Ascending aorta (tissue), 2 donors: ENCODE data around the gene SPINT2. TPM values are rescaled to one million over a fixed set of nuclear protein-coding genes. Genes with fewer than 3 reads are reported as not detected.

Experiments
- DNase-seq, 2 donors: peaks; one replicate each; pipeline ENCODE4 v3.0.0-alpha.2; 2019; ENCODE audit warnings: low spot score in 2 of 2
- H3K27ac ChIP-seq, 2 donors: fragments of 200-600 bp; sonication (generic); one replicate each; pipeline ENCODE4 v1.5.1; 2016 to 2017; ENCODE audit warnings: mild to moderate bottlenecking in 1 of 2
- H3K27me3 ChIP-seq: fragments of 200-600 bp; sonication (generic); one replicate; pipeline ENCODE4 v1.5.1; 2017
- H3K36me3 ChIP-seq, 2 donors: fragments of 200-600 bp; sonication (generic); one replicate each; pipeline ENCODE4 v1.5.1; 2016
- H3K4me1 ChIP-seq, 2 donors: fragments of 200-600 bp; sonication (generic); one replicate each; pipeline ENCODE4 v1.5.1; 2016 to 2017; ENCODE audit warnings: mild to moderate bottlenecking in 1 of 2
- H3K4me3 ChIP-seq, 2 donors: fragments of 200-600 bp; sonication (generic); one replicate each; pipeline ENCODE4 v1.5.1; 2016 to 2017; ENCODE audit warnings: mild to moderate bottlenecking in 1 of 2
- H3K9me3 ChIP-seq, 2 donors: fragments of 200-600 bp; sonication (generic); one replicate each; pipeline ENCODE4 v1.5.1; 2016
- intact Hi-C: fragments of 100-400 bp; cut with DNase I; formaldehyde crosslinking; loops from one replicate; pipeline ENCODE4 v1.15.1; 2023
- total RNA-seq: library from RNA; depleted of rRNA; stranded (reverse); fragments of >200 nt; gene quantifications from one replicate; pipeline ENCODE4 v1.1.0, GENCODE V29; 2016
- TF ChIP-seq, protein P1 (sequence below), 3 experiments: fragments of 200-600 bp in 2 of 3; fragments of 450-650 bp in 1 of 3; sonication (generic) in 2 of 3; IDR thresholded peaks; one replicate each; pipeline ENCODE4 v1.5.1; 2016 to 2019; ENCODE audit warnings: antibody characterized with exemption in 3 of 3, mild to moderate bottlenecking in 1 of 3, moderate library complexity in 1 of 3

The SPINT2 gene
- total RNA-seq, 1 donor from 2014 or later = 193 TPM

DNA sequence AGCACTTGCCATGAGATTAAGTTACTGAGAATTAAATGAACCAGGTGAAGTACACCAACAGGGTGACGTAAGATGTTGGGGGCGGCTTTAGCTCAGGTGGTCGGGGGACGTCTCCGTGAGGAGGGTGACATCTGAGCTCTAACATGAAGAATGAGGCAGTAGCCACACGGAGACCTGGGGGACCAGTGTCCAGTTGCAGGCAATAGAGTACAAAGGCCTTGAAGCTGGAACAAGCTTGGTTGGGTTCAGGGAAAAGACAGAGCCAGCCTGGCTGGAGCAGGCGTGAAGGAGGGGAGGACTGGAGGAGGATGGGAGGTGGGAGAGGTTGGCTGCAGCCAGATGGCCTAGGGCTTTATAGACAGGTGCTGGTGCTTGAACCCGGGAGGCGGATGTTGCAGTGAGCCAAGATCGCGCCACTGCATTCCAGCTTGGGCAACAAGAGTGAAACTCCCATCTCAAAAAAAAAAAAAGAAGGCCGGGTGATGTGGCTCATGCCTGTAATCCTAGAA is 1.6 kb downstream of the SPINT2 start:
- no peak for DNase-seq
- Histone ChIP-seq H3K27me3 (no peaks in the 10 kb centered on the region), H3K27ac (peak overlapping the region; percentile 98), H3K4me1 (peaks cover 7 to 51% of the 10 kb centered on the region in 2 donors), H3K9me3 (no peaks in the 10 kb centered on the region), H3K36me3 (no peaks in the 10 kb centered on the region), H3K4me3 (peak overlapping the region; percentile 65 to 76)
- intact Hi-C loops = loop anchor here (2.0 kb wide), 1 partner anchor 51 kb away; no protein-coding TSS in a partner anchor
- TF ChIP-seq, protein P1, sequence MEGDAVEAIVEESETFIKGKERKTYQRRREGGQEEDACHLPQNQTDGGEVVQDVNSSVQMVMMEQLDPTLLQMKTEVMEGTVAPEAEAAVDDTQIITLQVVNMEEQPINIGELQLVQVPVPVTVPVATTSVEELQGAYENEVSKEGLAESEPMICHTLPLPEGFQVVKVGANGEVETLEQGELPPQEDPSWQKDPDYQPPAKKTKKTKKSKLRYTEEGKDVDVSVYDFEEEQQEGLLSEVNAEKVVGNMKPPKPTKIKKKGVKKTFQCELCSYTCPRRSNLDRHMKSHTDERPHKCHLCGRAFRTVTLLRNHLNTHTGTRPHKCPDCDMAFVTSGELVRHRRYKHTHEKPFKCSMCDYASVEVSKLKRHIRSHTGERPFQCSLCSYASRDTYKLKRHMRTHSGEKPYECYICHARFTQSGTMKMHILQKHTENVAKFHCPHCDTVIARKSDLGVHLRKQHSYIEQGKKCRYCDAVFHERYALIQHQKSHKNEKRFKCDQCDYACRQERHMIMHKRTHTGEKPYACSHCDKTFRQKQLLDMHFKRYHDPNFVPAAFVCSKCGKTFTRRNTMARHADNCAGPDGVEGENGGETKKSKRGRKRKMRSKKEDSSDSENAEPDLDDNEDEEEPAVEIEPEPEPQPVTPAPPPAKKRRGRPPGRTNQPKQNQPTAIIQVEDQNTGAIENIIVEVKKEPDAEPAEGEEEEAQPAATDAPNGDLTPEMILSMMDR (IDR thresholded peaks at IDR 0.05) = no peak

- H3K4me1 ChIP-seq = peaks cover 7 to 57% of the 10 kb centered on the region in 2 donors
- intact Hi-C loops = no loop called here
- H3K9me3 ChIP-seq = no peaks in the 10 kb centered on the region
- DNase-seq = no peak
- no peaks in the 10 kb centered on the region for H3K27me3 ChIP-seq
- TF ChIP-seq, protein P1 (IDR thresholded peaks at IDR 0.05) = no peak
- H3K36me3 ChIP-seq = no peaks in the 10 kb centered on the region
- H3K27ac ChIP-seq = peak overlapping the region; percentile 98
- peak overlapping the region; percentile 65 to 76 for H3K4me3 ChIP-seq
These were observed 2.7 kb downstream of the SPINT2 start for GRCh38 chr19:38266981-38267597.

- Histone ChIP-seq H3K27me3 (no peaks in the 10 kb centered on the region), H3K4me3 (peak overlapping the region; percentile 65 to 76), H3K27ac (peak overlapping the region; percentile 98), H3K9me3 (no peaks in the 10 kb centered on the region), H3K36me3 (no peaks in the 10 kb centered on the region), H3K4me1 (peaks cover 7 to 54% of the 10 kb centered on the region in 2 donors)
- no peak for DNase-seq
- TF ChIP-seq, protein P1 (IDR thresholded peaks at IDR 0.05) = no peak
- intact Hi-C loops = no loop called here
These were observed 3.5 kb downstream of the SPINT2 start for GRCh38 chr19:38267761-38268483.

- intact Hi-C loops = no loop called here
- Histone ChIP-seq H3K4me3 (peak overlapping the region; percentile 34 to 76), H3K4me1 (peaks cover 7 to 51% of the 10 kb centered on the region in 2 donors), H3K27ac (peak overlapping the region; percentile 98), H3K9me3 (no peaks in the 10 kb centered on the region), H3K36me3 (no peaks in the 10 kb centered on the region), H3K27me3 (no peaks in the 10 kb centered on the region)
- TF ChIP-seq, protein P1 (IDR thresholded peaks at IDR 0.05) = no peak
- no peak for DNase-seq
These were observed 4.2 kb downstream of the SPINT2 start for GRCh38 chr19:38268539-38268938.

DNA sequence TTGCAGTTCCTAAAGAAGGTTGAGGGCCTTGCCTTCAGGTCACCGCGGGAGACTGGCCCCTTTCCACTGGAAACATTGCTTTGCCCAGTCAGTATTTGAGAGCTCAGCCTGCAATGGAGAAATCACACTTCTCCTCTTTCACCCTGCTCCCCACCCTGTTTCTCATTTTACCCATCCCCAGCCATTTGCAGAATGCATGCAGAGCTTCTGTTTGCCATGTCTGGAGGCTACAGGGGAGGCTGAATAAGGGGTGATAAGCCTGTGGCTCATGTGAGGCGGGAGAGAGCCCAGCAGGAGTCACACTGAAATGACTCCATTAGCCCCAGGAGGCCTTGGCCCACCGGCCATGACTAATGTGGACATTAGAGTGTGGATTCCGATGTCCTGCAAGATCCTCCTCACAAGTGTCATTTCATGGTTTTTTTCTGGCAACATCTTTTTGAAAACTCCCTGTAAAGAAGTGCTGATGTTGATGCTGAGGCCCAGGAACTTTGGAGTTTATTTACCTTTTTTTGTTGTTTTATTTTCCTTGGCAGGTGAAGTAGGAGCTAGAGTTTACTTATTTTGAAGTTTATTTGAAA is 6.3 kb downstream of the SPINT2 start:
- Histone ChIP-seq H3K4me1 (peaks cover 14 to 68% of the 10 kb centered on the region in 2 donors), H3K4me3 (peak overlapping the region in 1 of 2 donors; percentile 5), H3K36me3 (no peaks in the 10 kb centered on the region), H3K27ac (peak overlapping the region; percentile 98), H3K9me3 (no peaks in the 10 kb centered on the region), H3K27me3 (no peaks in the 10 kb centered on the region)
- intact Hi-C loops = no loop called here
- TF ChIP-seq, protein P1 (IDR thresholded peaks at IDR 0.05) = no peak
- DNase-seq = no peak
